ENCODE data around the gene SYT17.

- TF ChIP-seq EZH2 (IDR thresholded peaks at IDR 0.05): no peak
- no peak for TF ChIP-seq FOXP2 (optimal IDR thresholded peaks at IDR 0.05; ENCODE audit: control extremely low read depth, extremely low read length, insufficient read depth)
Measured at GRCh38 chr16:19242987-19243575, 75.0 kb downstream of the SYT17 start.

Data from SK-N-MC (cell line).